Measurements from ENCODE around the gene MUC21.

The MUC21 gene

GRCh38 chr6:30983439-30983838, at the start of gene MUC21:
Gene MUC21 (plus strand): TSS chr6:30983718. CDS start chr6:30983959, 241 bp downstream.
- no peak for DNase-seq (ENCODE audit: low read depth in 2 of 2)

DNA sequence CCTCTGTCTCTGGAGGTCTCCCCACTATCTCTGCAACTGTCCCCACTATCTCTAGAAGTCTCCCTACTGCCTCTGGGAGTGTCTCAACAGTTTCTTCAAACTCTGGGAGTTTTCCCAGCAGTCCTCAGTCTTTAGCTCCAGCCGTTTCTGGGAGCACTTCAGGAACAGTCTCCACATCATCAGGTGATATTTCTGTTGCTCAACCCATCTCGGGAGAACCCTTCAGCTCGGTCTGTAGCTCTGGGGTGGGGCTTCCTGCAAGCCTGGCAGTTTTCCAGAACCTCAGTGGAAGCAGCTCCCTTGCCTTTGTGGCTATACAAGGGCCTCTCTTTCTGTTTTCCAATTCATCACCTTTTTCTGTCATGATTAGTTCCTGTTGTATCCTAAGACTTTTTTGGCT, 48.5 kb upstream of the MUC21 start:
- DNase-seq (ENCODE audit: low read depth in 2 of 2), result no peak

DNA sequence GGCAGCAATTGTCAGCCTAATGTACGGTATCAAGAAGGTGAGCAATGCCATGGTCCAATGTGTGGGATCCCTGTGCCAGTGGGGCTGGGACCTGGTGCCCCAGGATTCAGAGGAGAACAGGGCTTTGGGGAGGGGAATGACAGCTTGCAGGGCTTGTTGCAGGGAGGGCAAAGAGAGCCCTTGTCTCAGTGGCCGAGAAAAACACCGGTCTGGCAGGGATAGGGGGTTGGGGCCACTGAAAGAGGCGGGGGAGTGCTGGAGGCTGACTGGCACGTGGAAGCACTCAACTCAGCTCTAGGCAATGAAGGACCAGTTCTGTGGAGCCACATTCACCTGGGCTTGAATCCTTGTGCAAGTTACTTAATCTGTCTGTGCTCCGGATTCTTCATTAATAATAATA, 46.3 kb upstream of the MUC21 start:
- DNase-seq (ENCODE audit: low read depth in 2 of 2), result no peak

- no peak for DNase-seq (ENCODE audit: low read depth in 2 of 2)
These were observed 44.8 kb upstream of the MUC21 start for GRCh38 chr6:30938730-30939129.

DNA sequence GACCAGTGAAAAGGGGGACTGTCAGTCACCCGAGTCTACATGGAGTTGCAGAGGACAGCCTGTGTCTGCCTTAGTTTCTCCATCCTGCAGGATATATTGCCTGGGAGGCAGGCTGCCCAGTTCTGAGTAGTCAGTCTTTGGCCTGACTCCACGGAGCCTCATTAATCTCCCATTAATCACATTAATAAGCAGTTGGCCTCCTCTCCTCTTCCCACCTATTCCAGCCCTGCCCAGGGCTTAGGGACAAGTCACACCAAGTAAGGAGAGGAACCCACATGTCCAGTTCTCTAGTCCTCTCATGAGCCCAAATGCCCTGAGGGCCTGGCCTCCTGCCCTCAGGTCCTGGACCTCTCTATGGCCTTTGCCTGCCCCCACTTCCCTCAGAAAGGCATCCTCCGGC, 44.0 kb upstream of the MUC21 start:
- no peak for DNase-seq (ENCODE audit: low read depth in 2 of 2)

DNA sequence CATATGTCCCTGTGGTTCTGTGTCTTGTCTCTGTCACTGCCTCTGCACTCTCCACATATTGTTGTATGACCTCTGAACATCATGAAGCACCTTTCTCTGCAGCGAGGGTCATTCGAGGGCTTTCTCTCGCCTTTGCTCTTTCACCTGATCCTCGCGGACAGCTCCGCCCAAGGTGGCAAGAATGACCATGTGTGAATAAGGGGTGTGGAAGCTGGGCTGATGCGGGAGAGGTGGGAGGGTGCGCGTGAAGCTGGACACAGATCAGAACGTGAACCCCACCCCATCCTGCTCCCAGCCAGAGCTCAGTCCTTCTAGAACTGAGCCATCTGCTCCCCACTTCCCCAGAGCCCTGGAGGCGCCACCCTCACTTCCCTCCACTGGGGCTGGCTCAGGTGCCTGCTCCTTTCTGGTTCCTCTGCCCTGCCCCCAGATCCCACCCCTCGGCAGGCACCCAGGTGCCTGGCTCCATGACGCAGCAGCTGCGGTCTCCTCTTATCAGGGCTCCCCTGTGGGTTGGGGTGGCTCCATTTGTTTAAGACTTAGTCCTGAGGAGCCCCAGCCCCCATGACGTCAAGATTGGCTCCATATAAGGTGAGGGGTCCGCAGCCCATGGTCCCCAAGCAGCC, 43.0 kb upstream of the MUC21 start, which contains the start of gene MUCL3:
TSS of gene MUCL3 (plus strand) at position 613 of the 626 bp plus-strand sequence. CDS start 27 bp downstream, outside the sequence.
- DNase-seq (ENCODE audit: low read depth in 2 of 2), result no peak

GRCh38 chr6:30942338-30943060, 41.0 kb upstream of the MUC21 start:
- peak; percentile 66 to 69 for DNase-seq (ENCODE audit: low read depth in 2 of 2)

GRCh38 chr6:30944051-30944450, 39.5 kb upstream of the MUC21 start:
- no peak for DNase-seq (ENCODE audit: low read depth in 2 of 2)

GRCh38 chr6:30945281-30945680, 38.2 kb upstream of the MUC21 start:
- no peak for DNase-seq (ENCODE audit: low read depth in 2 of 2)

- no peak for DNase-seq (ENCODE audit: low read depth in 2 of 2)
These were observed 36.3 kb upstream of the MUC21 start for GRCh38 chr6:30947231-30947630.

- DNase-seq (ENCODE audit: low read depth in 2 of 2), result no peak
These were observed 34.7 kb upstream of the MUC21 start for GRCh38 chr6:30948811-30949210.

DNA sequence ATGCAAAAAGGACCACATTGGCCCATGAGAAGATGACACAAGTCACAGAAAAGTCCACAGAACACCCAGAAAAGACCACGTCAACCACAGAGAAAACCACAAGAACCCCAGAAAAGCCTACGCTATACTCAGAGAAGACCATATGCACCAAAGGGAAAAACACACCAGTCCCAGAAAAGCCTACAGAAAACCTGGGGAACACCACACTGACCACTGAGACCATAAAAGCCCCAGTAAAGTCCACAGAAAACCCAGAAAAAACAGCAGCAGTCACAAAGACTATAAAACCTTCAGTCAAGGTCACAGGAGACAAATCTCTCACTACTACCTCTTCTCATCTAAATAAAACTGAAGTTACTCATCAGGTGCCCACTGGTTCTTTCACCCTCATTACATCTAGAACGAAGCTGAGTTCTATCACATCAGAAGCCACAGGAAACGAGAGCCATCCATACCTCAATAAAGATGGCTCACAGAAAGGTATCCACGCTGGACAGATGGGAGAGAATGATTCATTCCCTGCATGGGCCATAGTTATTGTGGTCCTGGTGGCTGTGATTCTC, 31.5 kb upstream of the MUC21 start:
- DNase-seq (ENCODE audit: low read depth in 2 of 2), result no peak

GRCh38 chr6:30954631-30955366, 28.7 kb upstream of the MUC21 start:
- no peak for DNase-seq (ENCODE audit: low read depth in 2 of 2)

DNA sequence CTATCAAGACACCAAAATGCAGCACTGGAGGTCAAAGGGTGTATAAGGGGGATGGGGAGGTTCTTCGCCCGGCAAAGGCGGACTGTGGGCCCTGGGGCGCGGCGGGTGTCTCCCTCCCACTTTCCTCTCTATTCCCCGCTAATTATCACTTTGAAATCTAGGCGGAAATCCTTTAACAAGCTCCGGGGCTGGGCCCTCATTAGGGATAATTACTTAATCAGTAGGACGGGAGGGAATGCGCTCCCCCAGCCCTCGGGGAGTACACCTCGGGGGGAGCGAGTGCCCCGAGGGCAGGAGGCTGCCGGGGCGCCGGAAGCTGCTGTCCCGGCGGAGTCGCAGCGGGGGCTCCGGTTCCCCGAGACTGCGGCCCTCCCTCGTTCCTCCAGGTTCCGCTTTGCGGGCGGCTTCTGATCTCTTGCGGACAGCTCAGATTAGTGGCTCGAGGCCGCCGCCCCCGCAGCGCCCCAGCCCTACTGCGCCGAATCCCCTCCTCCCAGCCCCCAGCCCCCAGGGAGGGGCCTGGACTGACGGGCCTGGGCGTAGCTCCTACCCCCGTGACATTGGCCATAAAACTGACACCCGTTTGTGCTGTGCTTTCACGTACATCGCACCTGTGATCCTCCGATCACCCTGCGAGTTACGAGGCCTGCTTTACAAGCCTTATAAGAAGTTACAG, 28.0 kb upstream of the MUC21 start:
- peak; percentile 7 to 13 for DNase-seq (ENCODE audit: low read depth in 2 of 2)

DNA sequence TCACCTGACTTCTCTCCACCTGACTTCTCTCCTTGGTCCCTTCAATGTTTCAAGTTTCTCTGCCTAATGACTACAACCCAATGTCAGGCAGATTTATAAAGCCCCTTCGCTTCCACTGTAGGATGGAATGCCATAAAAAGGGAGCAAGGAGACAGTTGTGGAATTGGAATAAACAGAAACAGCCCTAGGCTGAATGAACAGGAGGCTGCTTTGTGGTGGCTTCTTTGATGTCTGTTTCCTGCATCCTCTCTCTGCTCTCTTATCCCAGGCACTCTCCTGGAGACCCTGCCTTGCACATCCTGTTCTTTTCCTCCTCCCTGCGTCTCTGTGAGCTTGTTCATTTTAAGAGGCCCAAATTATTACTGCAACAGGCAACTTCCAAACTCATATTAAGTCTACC, 25.8 kb upstream of the MUC21 start:
- DNase-seq (ENCODE audit: low read depth in 2 of 2), result no peak

DNA sequence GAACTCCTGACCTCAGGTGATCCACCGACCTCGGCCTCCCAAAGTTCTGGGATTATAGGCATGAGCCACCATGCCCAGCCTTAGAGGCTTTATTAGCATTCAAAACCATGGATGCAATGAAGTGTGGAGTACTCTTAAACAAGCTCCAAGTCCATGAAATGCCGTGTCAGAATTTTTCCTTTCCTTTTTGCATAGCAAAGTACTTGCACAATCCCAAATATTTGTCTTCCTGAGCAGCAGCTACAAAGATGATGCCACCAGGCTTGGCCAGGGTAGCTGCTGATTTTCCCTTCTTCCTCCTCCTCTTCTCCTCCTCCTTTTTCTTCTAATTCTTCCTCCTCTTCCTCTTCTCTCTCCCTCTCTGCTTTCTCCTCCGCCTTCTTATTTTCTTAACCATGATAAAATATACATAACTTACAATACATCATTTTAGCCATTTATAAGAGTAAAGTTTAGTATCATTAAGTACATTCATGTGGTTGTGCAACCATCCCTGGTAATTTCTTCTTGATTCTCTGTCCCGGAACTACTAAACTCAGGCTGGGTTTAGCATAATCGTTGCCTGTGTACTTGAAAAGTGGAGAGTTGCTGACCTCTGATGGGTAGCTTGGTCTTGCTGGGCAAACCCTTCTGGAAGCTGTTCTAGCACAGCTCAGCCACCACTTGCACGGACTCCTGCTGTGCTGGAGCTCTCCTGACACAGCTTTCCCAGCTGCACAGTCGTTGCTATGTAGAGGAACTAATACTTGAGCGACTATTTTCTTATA, 22.4 kb upstream of the MUC21 start:
- no peak for DNase-seq (ENCODE audit: low read depth in 2 of 2)

- no peak for DNase-seq (ENCODE audit: low read depth in 2 of 2)
These were observed 20.8 kb upstream of the MUC21 start for GRCh38 chr6:30962716-30963115.

GRCh38 chr6:30963641-30964040, 19.9 kb upstream of the MUC21 start:
- no peak for DNase-seq (ENCODE audit: low read depth in 2 of 2)

DNA sequence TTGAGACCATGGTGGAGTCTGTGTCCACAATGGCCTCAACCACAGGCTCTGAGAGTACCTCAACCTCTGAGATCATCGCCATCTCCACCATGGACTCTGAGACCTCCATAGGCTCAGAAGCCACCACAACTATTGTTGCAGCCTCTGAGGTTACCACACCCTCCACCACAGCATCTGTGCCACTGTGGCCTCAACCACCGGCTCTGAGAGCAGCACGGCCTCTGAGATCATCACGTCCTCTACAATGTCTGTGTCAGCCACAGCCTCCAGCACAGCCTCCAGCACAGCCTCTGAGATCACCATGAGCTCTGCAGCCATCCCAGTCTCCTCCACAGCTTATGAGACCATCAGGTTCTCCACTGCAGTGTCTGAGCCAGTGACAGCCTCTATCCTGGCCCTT, 19.4 kb upstream of the MUC21 start:
- DNase-seq (ENCODE audit: low read depth in 2 of 2), result no peak

DNA sequence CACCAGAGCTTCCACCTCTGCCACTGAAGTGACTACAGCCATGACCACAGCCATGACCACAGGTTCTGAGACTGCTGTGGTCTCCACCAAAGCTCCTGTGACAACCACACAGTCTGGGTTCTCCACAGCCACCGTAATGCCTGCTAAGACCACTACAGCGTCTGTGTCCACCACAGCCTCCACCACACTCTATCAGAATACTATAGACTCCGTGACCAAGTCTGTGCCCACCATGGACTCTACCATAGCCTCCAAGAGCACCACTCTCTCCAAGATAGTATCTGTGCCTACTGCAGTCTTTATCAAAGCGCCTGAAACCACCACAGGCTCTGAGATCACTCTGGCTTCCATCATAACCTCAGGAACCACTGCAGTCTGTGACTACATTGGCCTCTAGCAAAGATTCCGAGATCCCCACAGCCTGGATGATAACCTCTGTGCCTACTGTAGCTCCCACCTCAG, 18.3 kb upstream of the MUC21 start:
- no peak for DNase-seq (ENCODE audit: low read depth in 2 of 2)

GRCh38 chr6:30966154-30966553, 17.4 kb upstream of the MUC21 start:
- no peak for DNase-seq (ENCODE audit: low read depth in 2 of 2)
